GM12801 (cell line): Measurements from ENCODE around the gene TXNDC5.

Experiments
- CTCF ChIP-seq: IDR thresholded peaks from one replicate; pipeline ENCODE4 v1.5.1; 2011; ENCODE audit warnings: control low read depth; ENCODE audit not compliant: insufficient read length; ENCODE audit errors: extremely low read depth

Gene TXNDC5

GRCh38 chr6:7878401-7878964 is 32.1 kb downstream of the TXNDC5 start:
- TF ChIP-seq CTCF: no peak

GRCh38 chr6:7868926-7869325 is 41.7 kb downstream of the TXNDC5 start:
- no peak for TF ChIP-seq CTCF

GRCh38 chr6:7866526-7866925 is 44.1 kb downstream of the TXNDC5 start:
- no peak for TF ChIP-seq CTCF

- TF ChIP-seq CTCF: no peak
Measured at GRCh38 chr6:7865781-7866180, 44.8 kb downstream of the TXNDC5 start.

- TF ChIP-seq CTCF: no peak
Measured at GRCh38 chr6:7859591-7859990, 51.0 kb downstream of the TXNDC5 start.

- no peak for TF ChIP-seq CTCF
Measured at GRCh38 chr6:7851780-7852179, 58.8 kb downstream of the TXNDC5 start.

- TF ChIP-seq CTCF: no peak
Measured at GRCh38 chr6:7848229-7848628, 62.4 kb downstream of the TXNDC5 start.
